K562 (cell line): ENCODE data around the gene GALNT12. TPM values are rescaled to one million over a fixed set of nuclear protein-coding genes. Genes with fewer than 3 reads are reported as not detected.

Experiments
- ATAC-seq: fragments of 200-7000 bp; cut with Tn5 transposase; 3 replicates; pipeline ENCODE4 v1.9.1; 2020; ENCODE audit warnings: moderate library complexity
- BruUV-seq: library from RNA; stranded (reverse); fragments of 400-500 nt; replicated peaks from 2 replicates; lab custom pipeline; 2021; lab: Mats Ljungman, UMichigan
- CTCF ChIA-PET: fragments of 300-600 bp; formaldehyde crosslinking; extraction: SDS; loops from one replicate; lab custom pipeline; 2021; ENCODE audit warnings: low intra/inter-chr PET ratio; lab: Yijun Ruan, JAX
- POLR2A ChIA-PET: fragments of 300-600, 350-650 bp; sonication (Branson Sonifier 250); formaldehyde crosslinking; extraction: SDS; loops from one replicate; lab custom pipeline; 2021; ENCODE audit warnings: antibody characterized with exemption, inconsistent platforms; lab: Yijun Ruan, JAX
- DNase-seq, 4 experiments: peaks; one replicate each; pipeline versions ENCODE4 v3.0.0 to v3.0.0-alpha.2; 2011 to 2018; ENCODE audit warnings: low spot score in 3 of 4, mixed read lengths in 3 of 4; ENCODE audit errors: extremely low read depth in 1 of 4
- FAIRE-seq: peaks from 2 replicates; lab custom pipeline; 2011; peaks lifted over from hg19 to GRCh38; lab: Jason Lieb, UNC
- H2AFZ ChIP-seq: 2 replicates; pipeline ENCODE4 v1.6.0; 2011; ENCODE audit warnings: low read depth, low read length, control low read depth, inconsistent platforms
- H3K27ac ChIP-seq: fragments of 200-600 bp; 3 replicates; pipeline ENCODE4 v1.8.0; 2011; ENCODE audit warnings: low read depth, mild to moderate bottlenecking, control low read depth, inconsistent platforms, low read length, moderate library complexity, mixed read lengths; ENCODE audit errors: extremely low read depth
- H3K27me3 ChIP-seq, 2 experiments: fragments of 300-600 bp in 1 of 2; 2 replicates in 1 of 2; 3 replicates in 1 of 2; pipeline versions ENCODE4 v1.6.0 to v1.8.0; 2011; ENCODE audit warnings: inconsistent platforms in 2 of 2, low read length in 2 of 2, mild to moderate bottlenecking in 1 of 2, mixed read lengths in 1 of 2, moderate library complexity in 1 of 2; ENCODE audit not compliant: control insufficient read depth in 2 of 2, insufficient read depth in 2 of 2
- H3K36me3 ChIP-seq: fragments of 300-600 bp; 3 replicates; pipeline ENCODE4 v1.8.0; 2011; ENCODE audit warnings: mild to moderate bottlenecking, low read length, inconsistent platforms; ENCODE audit not compliant: control insufficient read depth, insufficient read depth
- H3K4me1 ChIP-seq, 2 experiments: fragments of 200-600 bp in 1 of 2; replicated peaks in 1 of 2; 2 replicates in 1 of 2; 3 replicates in 1 of 2; pipeline versions ENCODE4 v1.5.1 to v1.8.0; 2011; ENCODE audit warnings: inconsistent platforms in 2 of 2, low read length in 2 of 2, mild to moderate bottlenecking in 1 of 2, mixed read lengths in 1 of 2, moderate library complexity in 1 of 2; ENCODE audit not compliant: control insufficient read depth in 2 of 2, insufficient read depth in 2 of 2
- H3K4me2 ChIP-seq: 2 replicates; pipeline ENCODE4 v1.6.1; 2011; ENCODE audit warnings: low read length, control low read depth, inconsistent platforms, mixed read lengths; ENCODE audit not compliant: insufficient read depth
- H3K4me3 ChIP-seq: fragments of 200-600 bp; sonication (generic), shearing (Covaris generic); 2 replicates; pipeline ENCODE4 v1.5.1; 2016; ENCODE audit warnings: control low read depth, inconsistent platforms
- H3K79me2 ChIP-seq: fragments of 200-600 bp; 3 replicates; pipeline ENCODE4 v1.8.0; 2011; ENCODE audit warnings: low read length, inconsistent platforms; ENCODE audit not compliant: control insufficient read depth, insufficient read depth
- H3K9ac ChIP-seq, 2 experiments: 2 replicates each; pipeline versions ENCODE4 v1.6.0 to v1.6.1; 2011; ENCODE audit warnings: low read depth in 2 of 2, low read length in 2 of 2, control low read depth in 1 of 2, inconsistent platforms in 1 of 2, mild to moderate bottlenecking in 1 of 2, mixed read lengths in 1 of 2; ENCODE audit not compliant: insufficient read depth in 1 of 2
- H3K9me1 ChIP-seq: one replicate; pipeline ENCODE4 v1.6.0; 2011; ENCODE audit warnings: inconsistent platforms, mild to moderate bottlenecking, low read length, moderate library complexity; ENCODE audit not compliant: control insufficient read depth, insufficient read depth
- H3K9me3 ChIP-seq: replicated peaks from 2 replicates; pipeline ENCODE4 v1.5.1; 2011; ENCODE audit warnings: low read depth, low read length, inconsistent platforms; ENCODE audit not compliant: control insufficient read depth, insufficient read depth
- H4K20me1 ChIP-seq: replicated peaks from 2 replicates; pipeline ENCODE4 v1.6.1; 2011; ENCODE audit warnings: low read length, inconsistent platforms, mixed read lengths; ENCODE audit not compliant: control insufficient read depth, insufficient read depth
- BACH1 ChIP-seq: fragments of 200-800 bp; sonication (Bioruptor generic); IDR thresholded peaks from 2 replicates; pipeline ENCODE4 v1.6.1; 2016; ENCODE audit warnings: missing genetic modification characterization, missing compliant biosample characterization
- BRD4 ChIP-seq: fragments of 200-600 bp; sonication (generic); IDR thresholded peaks from 2 replicates; pipeline ENCODE4 v1.6.1; 2017; ENCODE audit warnings: inconsistent platforms
- COPS2 ChIP-seq: fragments of 450-650 bp; conservative IDR thresholded peaks from 2 replicates; pipeline ENCODE4 v1.6.1; 2016; ENCODE audit warnings: mild to moderate bottlenecking, moderate library complexity
- FUS ChIP-seq: fragments of 200-400 bp; formaldehyde crosslinking; optimal IDR thresholded peaks from 2 replicates; pipeline ENCODE3; 2017; ENCODE audit warnings: low read depth, low read length
- HCFC1 ChIP-seq: IDR thresholded peaks from 2 replicates; pipeline ENCODE4 v1.6.1; 2012; ENCODE audit warnings: low read depth, low read length, improper control_type of control experiment
- HEY1 ChIP-seq: fragments of 250-450 bp; sonication (Bioruptor Pico); IDR thresholded peaks from 2 replicates; pipeline ENCODE4 v1.5.0; 2020; ENCODE audit warnings: mild to moderate bottlenecking, moderate library complexity, borderline replicate concordance
- HMBOX1 ChIP-seq: sonication (generic); IDR thresholded peaks from 2 replicates; pipeline ENCODE4 v1.6.1; 2016
- KAT7 ChIP-seq: sonication (generic); formaldehyde crosslinking; IDR thresholded peaks from 2 replicates; pipeline ENCODE4 v1.8.0; 2022; ENCODE audit warnings: missing genetic modification reagents, mild to moderate bottlenecking, borderline replicate concordance
- NEUROD1 ChIP-seq: fragments of 150-350 bp; IDR thresholded peaks from 2 replicates; pipeline ENCODE4 v1.6.1; 2014; ENCODE audit warnings: borderline replicate concordance, low read length, low read depth; ENCODE audit not compliant: partially characterized antibody
- NFRKB ChIP-seq: fragments of 450-650 bp; IDR thresholded peaks from 2 replicates; pipeline ENCODE4 v1.6.1; 2016; ENCODE audit warnings: low read depth
- PTBP1 ChIP-seq: fragments of 200-400 bp; formaldehyde crosslinking; IDR thresholded peaks from 2 replicates; pipeline ENCODE4 v1.6.1; 2017; ENCODE audit warnings: low read depth, low read length
- RCOR1 ChIP-seq, 2 experiments: IDR thresholded peaks; 2 replicates each; pipeline ENCODE4 v1.6.1; 2012; ENCODE audit warnings: low read depth in 2 of 2, low read length in 2 of 2, borderline replicate concordance in 1 of 2, improper control_type of control experiment in 1 of 2
- RHOXF2B ChIP-seq: fragments of 250-450 bp; sonication (Bioruptor Pico); conservative IDR thresholded peaks from 2 replicates; pipeline ENCODE4 v1.5.1; 2021
- TOE1 ChIP-seq, 2 experiments: fragments of 450-650 bp in 1 of 2; sonication (generic) in 1 of 2; formaldehyde crosslinking in 1 of 2; IDR thresholded peaks; 2 replicates each; pipeline versions ENCODE4 v1.7.1 to v1.8.0; 2016 to 2022; ENCODE audit warnings: borderline replicate concordance in 2 of 2, mild to moderate bottlenecking in 2 of 2, antibody characterized with exemption in 1 of 2, inconsistent platforms in 1 of 2, low read depth in 1 of 2, missing genetic modification reagents in 1 of 2, moderate library complexity in 1 of 2
- ZKSCAN8 ChIP-seq: fragments of 200-800 bp; sonication (Bioruptor generic); IDR thresholded peaks from 2 replicates; pipeline ENCODE4 v1.6.1; 2016; ENCODE audit warnings: missing genetic modification characterization, missing compliant biosample characterization
- ZNF24 ChIP-seq: fragments of 450-650 bp; IDR thresholded peaks from 2 replicates; pipeline ENCODE4 v1.6.1; 2016
- ZNF449 ChIP-seq: fragments of 250-450 bp; sonication (Bioruptor Pico); IDR thresholded peaks from 2 replicates; pipeline ENCODE4 v1.8.0; 2022; ENCODE audit warnings: moderate library complexity, mild to moderate bottlenecking, inconsistent platforms
- ZNF507 ChIP-seq: conservative IDR thresholded peaks from 2 replicates; pipeline ENCODE4 v1.6.1; 2017; ENCODE audit warnings: missing genetic modification characterization, missing compliant biosample characterization
- WGBS: fragments of 100-300 bp; shearing (Covaris generic); methylation state at CpG from one replicate; pipeline ENCODE4 v1.1.6; 2016; ENCODE audit warnings: low coverage, mixed read lengths; ENCODE audit not compliant: insufficient coverage; ENCODE audit errors: missing lambda C conversion rate; 5-methylcytosine and 5-hydroxymethylcytosine counted together
- in situ Hi-C: fragments of 300-500 bp; cut with MboI; formaldehyde crosslinking; loops from 4 replicates; pipeline ENCODE4 v1.15.0; 2018; ENCODE audit warnings: inconsistent platforms, mixed read lengths
- intact Hi-C: fragments of 100-400 bp; cut with micrococcal nuclease; formaldehyde crosslinking; loops from 2 replicates; pipeline ENCODE4 v1.14.2; 2022
- polyA plus RNA-seq, 8 experiments: library from polyadenylated mRNA; depleted of rRNA in 4 of 8; stranded (reverse) in 5 of 8; unstranded in 3 of 8; fragments of >200 nt; fragmentation: Nextera tagmentation in 2 of 8; fragmentation: Illumina TruSeq in 1 of 8; extraction: Ambion mirVana in 2 of 8; extraction: Trizol in 1 of 8; gene quantifications; 2 replicates each; pipeline versions ENCODE4 v1.2.1 to v1.2.3, GENCODE V29; 2011 to 2014; ENCODE audit warnings: inconsistent platforms in 1 of 8, missing spikeins in 1 of 8
- total RNA-seq, 7 experiments: library from RNA; depleted of rRNA in 6 of 7; stranded (reverse); fragments of >200 nt in 6 of 7; fragmentation: Illumina TruSeq in 2 of 7; extraction: Trizol in 2 of 7; gene quantifications; 2 replicates each; pipeline versions ENCODE4 v1.2.1 to v1.2.3, GENCODE V29; 2011 to 2021; ENCODE audit warnings: low replicate concordance in 1 of 7

GALNT12 gene
- total and polyA plus RNA-seq, 9 of the 15 experiments (the other 6 are each of a cell fraction or from before 2014, with no cell fraction given): 29.7 to 82.9 (median 44.2) TPM

GRCh38 chr9:98842510-98842909 lies 35.0 kb downstream of the GALNT12 start:
- FAIRE-seq: no peak
- Histone ChIP-seq H4K20me1 (no peaks in the 10 kb centered on the region), H2AFZ (no peak overlapping the region), H3K27me3 (no peaks in the 10 kb centered on the region), H3K27ac (no peak overlapping the region), H3K36me3 (peaks cover 83% of the 10 kb centered on the region), H3K9me3 (no peaks in the 10 kb centered on the region), H3K9ac (no peak overlapping the region), H3K79me2 (no peaks in the 10 kb centered on the region), H3K9me1 (no peaks in the 10 kb centered on the region), H3K4me1 (no peaks in the 10 kb centered on the region), H3K4me3 (no peak overlapping the region), H3K4me2 (no peak overlapping the region)
- intact Hi-C loops: no loop called here
- no TSS peak for BruUV-seq
- ChIA-PET POLR2A (interaction anchor here (0.7 kb wide), 1 partner anchor 78 kb away, joined by 4 read pairs; no protein-coding TSS in a partner anchor), CTCF (no interaction called here)
- in situ Hi-C loops: no loop called here
- DNase-seq: no peak
- TF ChIP-seq HCFC1 (no peak), FUS (no peak), RHOXF2B (CRISPR knock-in tag) (no peak), BRD4 (no peak), HEY1 (CRISPR knock-in tag) (no peak), NEUROD1 (no peak), COPS2 (no peak), RCOR1 (IDR thresholded peaks at IDR 0.05; ENCODE audit: borderline replicate concordance in 1 of 2, low read depth in 2 of 2, low read length in 2 of 2) (no peak), TOE1 (IDR thresholded peaks at IDR 0.05; ENCODE audit: borderline replicate concordance) (no peak), TOE1 (CRISPR knock-in tag; IDR thresholded peaks at IDR 0.05; ENCODE audit: borderline replicate concordance, low read depth) (no peak), ZKSCAN8 (CRISPR knock-in tag) (no peak), NFRKB (no peak), PTBP1 (no peak), ZNF24 (no peak), BACH1 (no peak), ZNF449 (CRISPR knock-in tag) (no peak), KAT7 (CRISPR knock-in tag) (no peak), HMBOX1 (no peak), ZNF507 (tag) (no peak)
- ATAC-seq: no peak
- 80% methylated on average over 7 of the region's 7 CpGs for WGBS
